ACHN (cell line): ENCODE results near the gene CR1.
"Not testable (repeated sequence)": the region's sequence is repeated elsewhere in the genome, so short reads cannot be mapped to it uniquely, and the experiment has no call there.

Experiments
- DNase-seq: peaks from one replicate; pipeline ENCODE4 v3.0.0-alpha.2; 2015
- in situ Hi-C: cut with HindIII; loops from 2 replicates; pipeline ENCODE4 v1.10.0; 2017; ENCODE audit warnings: low sequenced_read_pairs, low pct_ligation_motif_present, low pct_unique_long_range_greater_than_20kb

CR1 gene

GRCh38 chr1:207651583-207651982, 155.6 kb downstream of the CR1 start:
- in situ Hi-C loops = no loop called here
- DNase-seq = no peak

GRCh38 chr1:207654320-207654719, 158.4 kb downstream of the CR1 start:
- DNase-seq = peak; percentile 23
- in situ Hi-C loops = no loop called here

GRCh38 chr1:207658408-207658807, 162.5 kb downstream of the CR1 start:
- in situ Hi-C loops = no loop called here
- DNase-seq = no peak

GRCh38 chr1:207658904-207659485, 163.0 kb downstream of the CR1 start:
- in situ Hi-C loops = no loop called here
- DNase-seq = no peak

- DNase-seq = no peak
- in situ Hi-C loops = no loop called here
Observed at GRCh38 chr1:207659545-207660153, 163.7 kb downstream of the CR1 start.

GRCh38 chr1:207661420-207661819, 165.5 kb downstream of the CR1 start:
- in situ Hi-C loops, DNase-seq: not testable (repeated sequence)

GRCh38 chr1:207666342-207666741, 170.4 kb downstream of the CR1 start:
- in situ Hi-C loops = no loop called here
- DNase-seq = no peak

GRCh38 chr1:207669528-207670009, 173.6 kb downstream of the CR1 start:
- in situ Hi-C loops = no loop called here
- DNase-seq = no peak

GRCh38 chr1:207670192-207670591, 174.2 kb downstream of the CR1 start:
- no peak for DNase-seq
- in situ Hi-C loops = no loop called here

- in situ Hi-C loops = no loop called here
- DNase-seq = no peak
Observed at GRCh38 chr1:207670997-207671396, 175.0 kb downstream of the CR1 start.

- in situ Hi-C loops = no loop called here
- DNase-seq = no peak
Observed at GRCh38 chr1:207672522-207673130, 176.7 kb downstream of the CR1 start.

- DNase-seq = no peak
- in situ Hi-C loops = no loop called here
Observed at GRCh38 chr1:207673399-207673798, 177.4 kb downstream of the CR1 start.

GRCh38 chr1:207676153-207676552, 180.2 kb downstream of the CR1 start:
- in situ Hi-C loops = no loop called here
- no peak for DNase-seq

GRCh38 chr1:207680590-207681388, 184.8 kb downstream of the CR1 start:
- DNase-seq = peak; percentile 56
- in situ Hi-C loops = not testable (repeated sequence)

GRCh38 chr1:207682872-207683434, 187.0 kb downstream of the CR1 start:
- in situ Hi-C loops, DNase-seq: not testable (repeated sequence)

- DNase-seq, in situ Hi-C loops: not testable (repeated sequence)
Observed at GRCh38 chr1:207690551-207690950, 194.6 kb downstream of the CR1 start.

GRCh38 chr1:207691010-207691409, 195.1 kb downstream of the CR1 start:
- in situ Hi-C loops = no loop called here
- DNase-seq = no peak
